ENCODE measurements around the gene GPC3. TPM values are rescaled to one million over a fixed set of nuclear protein-coding genes. Genes with fewer than 3 reads are reported as not detected.

The GPC3 gene
- total RNA-seq, 4 donors from 2014 or later, result 1.4 to 5.8 (median 2.7) TPM

DNA sequence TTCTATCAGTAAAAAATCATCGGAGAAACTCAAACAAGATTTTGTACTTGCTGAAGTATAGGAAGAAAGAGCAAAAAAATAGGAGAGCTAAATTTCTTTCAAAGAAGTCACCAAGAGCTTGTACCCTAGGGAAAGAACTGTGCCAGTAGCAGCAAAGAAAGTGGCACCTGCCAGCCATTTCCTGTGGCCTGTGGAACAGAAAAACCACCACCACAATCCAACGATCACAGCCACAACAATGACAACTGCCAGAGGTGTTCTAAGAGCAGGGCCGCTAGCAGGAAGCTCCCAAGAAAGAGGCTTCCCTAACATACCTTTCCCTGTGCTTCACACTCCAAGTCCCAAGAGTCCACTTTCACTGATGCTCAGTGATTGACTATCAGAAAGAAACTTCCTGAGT is 304.0 kb downstream of the GPC3 start:
- TF ChIP-seq, protein P1, sequence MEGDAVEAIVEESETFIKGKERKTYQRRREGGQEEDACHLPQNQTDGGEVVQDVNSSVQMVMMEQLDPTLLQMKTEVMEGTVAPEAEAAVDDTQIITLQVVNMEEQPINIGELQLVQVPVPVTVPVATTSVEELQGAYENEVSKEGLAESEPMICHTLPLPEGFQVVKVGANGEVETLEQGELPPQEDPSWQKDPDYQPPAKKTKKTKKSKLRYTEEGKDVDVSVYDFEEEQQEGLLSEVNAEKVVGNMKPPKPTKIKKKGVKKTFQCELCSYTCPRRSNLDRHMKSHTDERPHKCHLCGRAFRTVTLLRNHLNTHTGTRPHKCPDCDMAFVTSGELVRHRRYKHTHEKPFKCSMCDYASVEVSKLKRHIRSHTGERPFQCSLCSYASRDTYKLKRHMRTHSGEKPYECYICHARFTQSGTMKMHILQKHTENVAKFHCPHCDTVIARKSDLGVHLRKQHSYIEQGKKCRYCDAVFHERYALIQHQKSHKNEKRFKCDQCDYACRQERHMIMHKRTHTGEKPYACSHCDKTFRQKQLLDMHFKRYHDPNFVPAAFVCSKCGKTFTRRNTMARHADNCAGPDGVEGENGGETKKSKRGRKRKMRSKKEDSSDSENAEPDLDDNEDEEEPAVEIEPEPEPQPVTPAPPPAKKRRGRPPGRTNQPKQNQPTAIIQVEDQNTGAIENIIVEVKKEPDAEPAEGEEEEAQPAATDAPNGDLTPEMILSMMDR (IDR thresholded peaks at IDR 0.05 in 4 of 5, conservative IDR thresholded peaks at IDR 0.05 in 1 of 5), result no peak
- TF ChIP-seq POLR2A (IDR thresholded peaks at IDR 0.05), result no peak
- no peaks in the 10 kb centered on the region for H3K4me1 ChIP-seq
- intact Hi-C loops (cut with DNase I; ENCODE audit: low total_unique reads) (no loop called here), in situ Hi-C loops (cut with MboI; ENCODE audit: low sequenced_read_pairs in 4 of 4) (loop anchor here in 1 of 4 donors (25.0 kb wide), 1 partner anchor 694 kb away; no protein-coding TSS in a partner anchor)
- no peaks in the 10 kb centered on the region for H3K36me3 ChIP-seq
- H3K27ac ChIP-seq, result no peak overlapping the region
- no peak overlapping the region for H3K4me3 ChIP-seq
- DNase-seq, result no peak
- ATAC-seq, result no peak
- no peaks in the 10 kb centered on the region for H3K27me3 ChIP-seq
- no peaks in the 10 kb centered on the region for H3K9me3 ChIP-seq

- DNase-seq, result no peak
- Histone ChIP-seq H3K4me1 (no peaks in the 10 kb centered on the region), H3K4me3 (no peak overlapping the region), H3K27me3 (no peaks in the 10 kb centered on the region), H3K9me3 (no peaks in the 10 kb centered on the region), H3K27ac (no peak overlapping the region), H3K36me3 (no peaks in the 10 kb centered on the region)
- ATAC-seq, result no peak
- intact Hi-C loops (cut with DNase I; ENCODE audit: low total_unique reads), result loop anchor here (10.0 kb wide), 1 partner anchor 703 kb away; no protein-coding TSS in a partner anchor
- in situ Hi-C loops (cut with MboI; ENCODE audit: low sequenced_read_pairs in 4 of 4), result loop anchor here in 2 of 4 donors (10.0 to 25.0 kb wide), 2 partner anchors 343 to 690 kb away; no protein-coding TSS in a partner anchor
- TF ChIP-seq, protein P1 (IDR thresholded peaks at IDR 0.05 in 4 of 5, conservative IDR thresholded peaks at IDR 0.05 in 1 of 5), result no peak
- TF ChIP-seq POLR2A (IDR thresholded peaks at IDR 0.05), result no peak
These were observed 308.0 kb downstream of the GPC3 start for GRCh38 chrX:133677123-133678063.

GRCh38 chrX:133676344-133677122 is 308.9 kb downstream of the GPC3 start:
- H3K27ac ChIP-seq, result no peak overlapping the region
- H3K36me3 ChIP-seq, result no peaks in the 10 kb centered on the region
- no peaks in the 10 kb centered on the region for H3K9me3 ChIP-seq
- H3K4me3 ChIP-seq, result no peak overlapping the region
- H3K27me3 ChIP-seq, result no peaks in the 10 kb centered on the region
- DNase-seq (no peak), ATAC-seq (no peak)
- in situ Hi-C loops (cut with MboI; ENCODE audit: low sequenced_read_pairs in 4 of 4) (loop anchor here in 2 of 4 donors (10.0 to 25.0 kb wide), 2 partner anchors 342 to 689 kb away; no protein-coding TSS in a partner anchor), intact Hi-C loops (cut with DNase I; ENCODE audit: low total_unique reads) (loop anchor here (10.0 kb wide), 1 partner anchor 702 kb away; no protein-coding TSS in a partner anchor)
- TF ChIP-seq, protein P1 (IDR thresholded peaks at IDR 0.05 in 4 of 5, conservative IDR thresholded peaks at IDR 0.05 in 1 of 5), result no peak
- no peak for TF ChIP-seq POLR2A (IDR thresholded peaks at IDR 0.05)
- no peaks in the 10 kb centered on the region for H3K4me1 ChIP-seq

DNA sequence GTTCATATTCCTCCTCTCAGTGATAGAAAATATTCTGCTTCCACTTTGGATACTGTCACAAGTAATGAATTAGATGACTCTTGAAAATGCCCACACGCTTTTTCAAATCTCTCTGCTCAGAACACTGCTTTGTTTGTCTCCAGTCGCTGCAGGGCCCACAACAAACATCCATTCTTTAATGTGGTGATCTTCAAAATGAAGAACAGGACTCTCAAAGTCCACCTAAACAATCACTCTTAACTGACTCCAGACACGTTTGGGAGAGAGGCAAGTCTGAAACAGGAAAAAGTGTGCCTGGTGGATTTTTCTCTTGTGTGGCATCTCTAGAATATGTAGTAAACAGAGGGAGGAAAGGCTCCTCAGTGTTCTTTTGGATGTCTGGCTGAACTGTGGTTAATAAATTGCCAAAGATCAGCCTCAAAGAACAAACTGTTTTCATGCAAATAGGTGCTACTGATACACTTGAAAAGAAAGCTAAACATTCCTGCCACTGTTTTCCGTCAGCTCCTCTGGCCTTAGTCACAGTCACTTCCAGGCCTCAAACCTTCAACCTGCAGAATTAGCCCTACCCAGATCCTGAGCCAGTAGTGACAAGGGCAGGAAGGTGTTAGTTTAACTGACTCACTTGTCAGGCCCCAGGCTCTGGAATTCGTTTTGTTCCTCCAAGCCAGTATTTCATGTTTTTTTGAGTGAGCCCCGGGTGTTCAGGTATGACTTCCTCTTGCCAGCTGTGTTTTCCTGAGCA is 310.5 kb downstream of the GPC3 start:
- no peak for DNase-seq
- no peaks in the 10 kb centered on the region for H3K4me1 ChIP-seq
- H3K36me3 ChIP-seq, result no peaks in the 10 kb centered on the region
- in situ Hi-C loops (cut with MboI; ENCODE audit: low sequenced_read_pairs in 4 of 4), result loop anchor here (10.0 to 25.0 kb wide), 3 partner anchors 338 to 688 kb away; no protein-coding TSS in a partner anchor
- H3K4me3 ChIP-seq, result no peak overlapping the region
- H3K27me3 ChIP-seq, result no peaks in the 10 kb centered on the region
- no peak overlapping the region for H3K27ac ChIP-seq
- ATAC-seq, result no peak
- intact Hi-C loops (cut with DNase I; ENCODE audit: low total_unique reads), result loop anchor here (10.0 kb wide), 1 partner anchor 700 kb away; no protein-coding TSS in a partner anchor
- H3K9me3 ChIP-seq, result no peaks in the 10 kb centered on the region
- TF ChIP-seq POLR2A (IDR thresholded peaks at IDR 0.05), result no peak
- TF ChIP-seq, protein P1 (IDR thresholded peaks at IDR 0.05 in 4 of 5, conservative IDR thresholded peaks at IDR 0.05 in 1 of 5), result no peak
